Left hindlimb (tissue), 1 donor: Measurements from ENCODE around the gene EML1.

Experiments
- DNase-seq: peaks from one replicate; pipeline ENCODE4 v3.0.0-alpha.2; 2018

Gene EML1

GRCh38 chr14:99837822-99838221 is 44.6 kb downstream of the EML1 start:
- DNase-seq: no peak

- no peak for DNase-seq
These were observed 45.5 kb downstream of the EML1 start for GRCh38 chr14:99838639-99839134.

GRCh38 chr14:99839696-99840095 is 46.5 kb downstream of the EML1 start:
- DNase-seq: no peak

- no peak for DNase-seq
These were observed 47.1 kb downstream of the EML1 start for GRCh38 chr14:99840265-99840664.

DNA sequence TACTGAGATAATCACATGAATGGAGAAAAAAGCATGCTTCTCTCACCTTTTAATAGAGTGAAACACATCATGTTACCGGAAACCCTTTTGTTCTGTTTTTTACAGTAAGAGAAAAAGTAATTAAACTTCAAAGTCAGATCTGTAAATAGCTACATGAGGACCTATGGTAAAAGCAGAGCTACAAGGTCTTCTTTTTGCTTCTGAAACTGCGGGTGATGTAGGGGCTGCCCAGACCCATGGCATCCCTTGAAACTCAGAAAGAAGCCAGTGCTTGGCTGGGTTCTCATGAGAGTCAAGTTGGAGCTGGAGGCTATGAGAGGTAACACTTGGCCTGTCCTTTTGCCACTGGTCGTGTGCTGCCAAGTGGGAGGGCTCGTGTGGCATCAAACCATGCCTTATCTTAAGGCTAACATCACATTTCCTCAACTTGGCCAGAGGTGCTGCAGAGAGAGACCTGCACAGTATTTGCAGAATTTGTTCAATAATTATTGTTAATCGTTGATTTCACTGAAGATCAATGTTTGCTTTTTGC is 47.6 kb downstream of the EML1 start:
- no peak for DNase-seq

GRCh38 chr14:99841436-99842071 is 48.3 kb downstream of the EML1 start:
- no peak for DNase-seq

GRCh38 chr14:99842141-99842540 is 48.9 kb downstream of the EML1 start:
- no peak for DNase-seq

DNA sequence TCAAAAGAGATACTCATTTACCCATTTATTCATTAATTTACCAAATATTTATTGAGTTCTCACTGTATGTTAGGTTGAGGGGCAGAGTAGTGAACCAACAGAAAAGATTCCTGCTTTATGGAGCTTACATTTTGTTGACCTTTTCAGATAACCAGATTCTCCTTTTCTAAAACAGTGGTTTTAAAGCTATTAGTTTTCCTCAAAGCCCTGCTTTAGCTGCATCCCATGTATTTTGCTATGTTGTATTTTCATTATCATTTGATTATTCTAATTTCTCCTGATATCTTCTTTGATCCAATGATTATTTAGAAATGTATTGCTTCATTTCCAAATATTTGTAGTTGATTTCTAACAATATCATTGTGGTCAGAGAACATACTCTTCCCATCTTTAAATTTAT is 53.6 kb downstream of the EML1 start:
- DNase-seq: no peak

DNA sequence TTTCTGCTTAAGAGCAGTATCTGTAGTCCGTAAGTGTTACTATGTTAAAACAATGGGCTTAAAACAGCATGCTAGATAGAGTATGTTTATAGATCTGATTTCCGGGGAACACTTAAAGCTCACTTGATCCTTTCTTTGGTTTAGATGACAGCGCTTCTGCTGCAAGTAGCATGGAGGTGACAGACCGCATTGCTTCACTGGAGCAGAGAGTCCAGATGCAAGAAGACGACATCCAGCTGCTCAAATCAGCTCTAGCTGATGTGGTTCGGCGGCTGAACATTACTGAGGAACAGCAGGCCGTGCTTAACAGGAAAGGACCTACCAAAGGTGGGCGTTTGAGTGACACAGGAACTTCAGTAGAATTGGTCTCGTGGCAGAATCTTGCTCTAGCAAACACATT is 57.5 kb downstream of the EML1 start:
- no peak for DNase-seq

DNA sequence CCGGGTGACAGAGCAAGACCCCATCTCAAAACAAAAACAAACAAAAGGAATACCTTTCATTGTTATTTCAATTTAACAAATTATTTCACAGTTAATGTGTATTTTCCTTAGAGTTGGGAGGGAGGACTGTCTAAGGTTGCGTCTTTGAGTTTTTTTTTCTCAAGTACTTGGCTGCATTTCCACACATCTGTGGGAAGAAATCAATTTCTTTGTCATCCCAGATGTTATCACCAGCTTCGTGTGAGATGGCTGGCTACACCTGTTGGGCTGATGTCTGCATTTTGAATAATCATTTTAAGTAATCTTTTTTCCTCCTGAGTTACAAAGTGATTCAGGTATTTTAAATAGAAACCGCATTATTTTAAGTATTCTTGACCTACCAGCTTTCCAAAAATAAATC is 59.4 kb downstream of the EML1 start:
- DNase-seq: no peak

DNA sequence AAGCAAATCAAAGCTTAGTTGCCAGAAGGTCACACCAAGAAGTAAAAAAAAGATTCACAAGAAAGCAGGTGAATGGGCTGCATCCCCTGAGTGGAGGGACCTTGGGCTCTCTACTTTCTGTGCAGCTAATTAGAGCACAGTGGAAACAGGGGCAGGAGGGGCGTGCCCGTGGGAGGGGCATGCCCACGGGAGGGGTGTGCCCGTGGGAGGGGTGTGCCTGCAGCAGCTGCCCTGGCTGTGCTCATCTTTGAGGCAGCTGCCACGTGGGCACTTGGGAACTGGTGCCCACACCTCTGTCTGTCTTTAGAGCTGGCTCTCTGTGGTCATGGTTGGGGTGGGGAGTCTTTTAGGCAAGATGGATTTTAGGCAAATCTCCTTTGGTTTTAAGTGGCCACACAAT is 60.0 kb downstream of the EML1 start:
- peak; percentile 39 for DNase-seq

DNA sequence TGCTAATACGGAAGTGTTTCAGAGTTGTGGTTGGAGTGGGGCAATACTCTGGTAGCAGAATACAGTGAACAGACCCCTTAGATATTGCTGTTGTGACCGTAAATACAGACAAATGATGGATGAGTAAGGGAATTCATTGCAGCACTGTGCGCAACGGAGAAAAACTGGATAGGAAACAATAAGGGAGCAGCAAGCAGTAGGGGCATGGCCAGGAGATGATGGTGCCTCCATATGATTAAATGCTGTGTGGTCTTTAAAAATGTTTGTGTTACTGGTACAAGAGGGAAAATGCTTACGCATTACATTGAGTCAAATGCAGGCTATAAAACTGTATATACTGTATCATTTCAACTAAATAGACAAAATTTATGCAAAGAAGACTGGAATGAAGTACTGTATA is 61.6 kb downstream of the EML1 start:
- DNase-seq: no peak

DNA sequence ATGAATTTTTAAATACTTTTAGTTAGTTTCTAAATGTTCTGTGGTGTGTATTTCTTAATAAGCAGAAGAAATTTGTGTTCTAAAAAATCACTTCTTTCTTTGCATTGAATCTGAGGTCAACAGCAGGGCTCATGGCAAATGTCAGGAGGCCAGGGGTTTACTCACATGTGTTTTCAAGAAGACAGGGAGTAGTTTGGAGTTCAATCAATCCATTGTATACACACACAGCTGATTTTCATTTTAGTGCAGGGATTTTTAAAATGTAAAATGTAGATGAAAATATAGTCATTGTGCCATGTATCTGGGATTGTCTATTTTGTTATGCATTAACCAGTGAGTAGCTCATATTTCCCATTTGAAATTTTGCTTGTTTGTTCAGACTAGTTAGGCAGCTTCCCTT is 62.1 kb downstream of the EML1 start:
- DNase-seq: no peak

- DNase-seq: no peak
These were observed 64.3 kb downstream of the EML1 start for GRCh38 chr14:99857551-99857950.

DNA sequence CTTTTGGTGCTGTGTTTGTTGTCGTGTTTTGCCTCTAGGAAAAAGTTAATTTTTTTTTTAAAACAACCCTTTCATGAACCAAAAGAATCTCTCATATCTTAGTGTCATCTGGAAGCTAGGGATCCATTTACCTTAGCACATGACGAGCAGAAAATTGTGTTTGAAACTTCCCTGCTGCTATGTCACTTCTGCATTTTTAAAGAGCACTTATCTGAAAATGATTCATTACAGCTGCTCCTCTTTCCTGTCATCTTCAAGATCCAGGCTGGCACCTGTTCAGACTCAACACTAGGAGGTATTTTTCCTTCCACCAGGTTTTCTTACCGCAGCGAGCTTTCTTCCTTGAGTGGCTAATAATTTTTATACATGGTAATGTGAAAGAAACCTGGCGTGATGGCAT is 67.0 kb downstream of the EML1 start:
- no peak for DNase-seq

DNA sequence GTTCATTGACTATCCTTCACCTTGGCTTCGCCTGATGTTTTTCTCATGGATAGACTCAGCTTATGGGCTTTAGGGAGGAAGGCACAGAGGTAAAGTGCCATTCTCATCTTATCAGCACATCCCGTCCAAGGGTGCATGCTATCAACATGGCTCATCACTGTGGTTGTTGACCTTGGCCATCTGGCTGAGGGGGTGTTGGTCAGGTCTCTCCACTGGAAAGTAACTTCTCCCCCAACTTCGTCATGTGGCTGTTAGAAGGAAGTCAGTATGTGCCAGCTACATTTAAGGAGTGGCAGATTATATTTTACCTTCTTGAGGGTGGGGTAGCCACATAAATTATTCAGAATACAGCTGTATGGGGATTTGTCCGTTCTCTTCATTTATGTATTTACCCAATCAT is 68.9 kb downstream of the EML1 start:
- no peak for DNase-seq

GRCh38 chr14:99863059-99863458 is 69.8 kb downstream of the EML1 start:
- DNase-seq: no peak

DNA sequence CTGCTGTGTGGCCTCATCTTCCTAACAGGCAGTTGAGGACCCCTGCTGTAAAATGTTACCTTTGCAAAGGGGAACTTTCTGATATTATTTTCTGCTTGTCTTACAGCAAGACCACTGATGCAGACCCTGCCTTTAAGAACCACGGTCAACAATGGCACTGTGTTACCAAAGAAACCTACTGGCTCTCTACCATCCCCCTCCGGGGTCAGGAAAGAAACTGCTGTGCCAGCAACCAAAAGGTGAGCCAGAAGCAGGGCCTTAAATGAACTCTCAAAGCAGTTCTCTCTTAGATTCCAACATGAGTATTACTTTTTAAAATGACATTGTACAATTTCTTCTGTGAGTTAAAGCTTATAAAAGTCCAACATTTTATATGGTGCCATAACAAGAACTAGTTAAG is 72.2 kb downstream of the EML1 start:
- DNase-seq: no peak

DNA sequence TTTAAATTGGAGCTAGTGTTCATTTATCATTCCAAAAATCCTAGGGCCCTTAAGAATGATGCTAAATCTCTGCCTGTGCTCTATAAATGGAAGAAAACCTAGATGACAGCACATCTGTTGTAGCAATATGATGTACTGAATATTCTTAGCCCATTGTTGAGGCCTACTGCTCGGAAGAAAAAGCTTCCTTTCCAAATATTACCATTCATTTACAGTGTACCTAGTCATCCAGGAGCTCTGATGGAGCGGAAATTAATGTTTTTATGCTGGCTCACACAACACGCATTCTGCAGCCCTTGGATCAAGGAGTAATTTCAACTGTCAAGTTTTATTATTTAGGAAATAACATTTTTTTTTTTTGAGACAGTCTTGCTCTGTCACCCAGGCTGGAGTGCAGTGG is 77.4 kb downstream of the EML1 start:
- no peak for DNase-seq

GRCh38 chr14:99871771-99872170 is 78.6 kb downstream of the EML1 start:
- no peak for DNase-seq

- DNase-seq: no peak
These were observed 79.7 kb downstream of the EML1 start for GRCh38 chr14:99872786-99873440.

DNA sequence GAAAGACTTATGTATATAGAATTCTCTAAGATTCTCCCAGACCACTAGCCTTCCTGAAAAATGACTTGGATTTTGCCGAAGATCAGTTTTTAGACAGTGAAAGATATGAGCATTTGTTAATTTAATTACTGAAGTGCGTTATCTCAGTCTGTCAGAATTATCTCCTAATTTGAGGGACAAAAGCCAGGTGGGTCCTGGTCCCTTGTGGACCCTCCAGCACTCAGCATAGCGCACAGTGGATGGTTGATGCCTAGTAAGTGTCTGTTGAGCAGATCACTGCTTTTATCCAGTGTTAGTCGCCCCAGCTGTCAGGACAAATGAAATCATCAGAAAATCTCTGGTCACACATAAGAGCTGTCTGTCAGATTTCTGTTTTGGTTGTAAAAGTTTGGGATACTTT is 80.4 kb downstream of the EML1 start:
- DNase-seq: no peak

DNA sequence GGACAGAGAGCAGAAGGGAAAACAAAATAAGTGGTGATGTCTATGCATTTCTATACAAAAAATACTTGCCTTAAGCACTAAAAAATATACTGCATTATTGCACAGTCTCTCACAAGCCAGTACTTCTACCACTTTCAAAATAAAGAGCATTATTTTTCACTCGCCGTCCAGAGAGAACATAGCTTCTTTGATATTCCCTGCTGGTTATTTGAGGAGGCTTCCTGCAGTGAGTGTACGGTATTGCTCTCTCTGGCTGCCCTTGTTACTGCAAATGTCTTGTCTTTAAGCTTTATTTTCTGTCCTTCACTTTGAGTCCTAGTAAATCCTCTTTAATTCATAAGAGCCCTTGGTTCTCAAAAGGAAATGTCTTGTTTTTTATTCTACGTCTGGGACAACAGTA is 81.1 kb downstream of the EML1 start:
- DNase-seq: no peak

DNA sequence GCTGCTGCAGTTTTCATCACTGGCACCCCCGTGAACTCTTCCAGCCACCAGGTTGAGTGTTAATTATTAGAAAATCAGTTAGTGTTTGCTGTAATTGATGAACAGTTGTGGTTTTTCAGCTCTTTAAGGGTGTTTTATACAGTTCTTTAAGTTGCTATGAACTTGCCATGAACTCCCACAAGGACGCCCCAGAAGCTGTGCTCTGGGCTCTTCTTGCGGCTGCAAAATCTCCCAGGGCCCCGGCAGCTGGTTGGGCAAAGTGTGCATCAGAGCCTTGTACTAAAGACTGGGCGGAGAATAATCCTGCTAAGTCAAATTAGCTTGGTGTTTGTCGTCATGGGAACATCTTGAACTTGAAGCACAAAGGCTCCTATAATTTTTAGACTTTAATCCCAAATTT is 82.2 kb downstream of the EML1 start:
- no peak for DNase-seq

DNA sequence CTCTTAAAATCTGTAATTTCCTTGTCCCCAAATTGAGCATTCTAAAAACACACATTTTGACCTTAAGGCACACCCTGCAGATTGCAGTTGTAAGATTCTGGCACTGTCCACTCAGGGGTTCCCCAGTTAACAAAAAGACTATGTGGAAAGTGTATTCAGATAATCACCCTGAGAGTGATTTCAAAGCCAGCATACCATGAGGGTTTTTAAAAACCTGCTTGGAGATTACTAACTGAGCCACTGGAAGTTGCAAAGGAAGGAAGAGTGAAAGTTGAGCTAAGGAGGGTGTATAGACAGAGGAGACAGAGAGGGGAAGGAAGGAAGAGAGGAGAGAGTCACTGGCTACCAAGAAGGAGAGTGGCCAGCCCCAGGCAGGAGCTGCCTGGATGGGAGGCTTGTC is 82.6 kb downstream of the EML1 start:
- no peak for DNase-seq
